ENCODE data around the gene ENSA. TPM values are rescaled to one million over a fixed set of nuclear protein-coding genes. Genes with fewer than 3 reads are reported as not detected.
"Not testable (repeated sequence)": the region's sequence is repeated elsewhere in the genome, so short reads cannot be mapped to it uniquely, and the experiment has no call there.

The ENSA gene
- total RNA-seq, 1 experiment from 2014 or later = 212 TPM

DNA sequence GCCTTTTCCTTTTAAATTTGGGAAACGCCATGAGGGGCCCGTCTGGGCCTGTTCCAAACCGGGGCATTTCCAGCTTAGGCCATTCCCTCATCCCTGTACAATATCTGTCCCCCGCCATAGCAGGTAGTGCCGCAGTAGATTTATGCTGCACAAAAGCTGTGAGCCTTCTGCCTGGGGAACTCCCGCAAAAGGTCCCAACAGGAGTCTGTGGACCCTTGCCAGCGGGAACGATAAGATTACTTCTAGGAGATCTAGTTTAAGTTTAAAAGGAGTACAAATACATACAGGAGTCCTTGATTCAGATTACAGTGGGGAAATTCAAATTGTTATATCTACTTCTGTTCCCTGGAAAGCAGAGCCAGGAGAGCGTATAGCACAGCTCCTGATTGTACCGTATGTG is 25.2 kb upstream of the ENSA start:
- H3K4me3 Mint-ChIP-seq; H2BK120ac ChIP-seq (ENCODE audit: low read depth, low read length, poor library complexity, severe bottlenecking); H2BK20ac ChIP-seq (ENCODE audit: low read depth, low read length, poor library complexity, severe bottlenecking); H3K79me1 ChIP-seq (ENCODE audit: insufficient read depth, low read depth, low read length, poor library complexity, severe bottlenecking); H3T11ph ChIP-seq (ENCODE audit: low read length); H2AK5ac ChIP-seq (ENCODE audit: insufficient read length, low read length); H3K18ac ChIP-seq (ENCODE audit: insufficient read length, low read depth, low read length); H3K27ac ChIP-seq (ENCODE audit: insufficient read length, low read depth, low read length); H3K9me3 ChIP-seq (ENCODE audit: control insufficient read depth, low read depth, low read length); H3K14ac ChIP-seq (ENCODE audit: insufficient read depth, low read length); H4K20me1 ChIP-seq (ENCODE audit: control insufficient read depth, insufficient read depth, insufficient read length); H2BK5ac ChIP-seq (ENCODE audit: insufficient read length, low read length); H4K5ac ChIP-seq (ENCODE audit: insufficient read length, low read depth, low read length); H3K9me3 Mint-ChIP-seq; H2AFZ ChIP-seq (ENCODE audit: low read length); H3K27me3 ChIP-seq (ENCODE audit: insufficient read depth, low read length); H3K23me2 ChIP-seq (ENCODE audit: insufficient read length, low read depth, low read length, poor library complexity, severe bottlenecking); H4K91ac ChIP-seq (ENCODE audit: insufficient read length, low read depth, low read length); H2BK12ac ChIP-seq (ENCODE audit: insufficient read length, low read depth, low read length); H3K4me1 Mint-ChIP-seq; H2BK15ac ChIP-seq (ENCODE audit: low read depth, low read length); DNase-seq; H3K9ac ChIP-seq (ENCODE audit: extremely low read depth, insufficient read length, low read length); H3K4me1 ChIP-seq (ENCODE audit: insufficient read depth, low read length); H3K27me3 Mint-ChIP-seq (ENCODE audit: low read depth); H3K79me2 ChIP-seq (ENCODE audit: insufficient read depth, low read length); H3K4me2 ChIP-seq (ENCODE audit: insufficient read depth, insufficient read length, low read length); H3K23ac ChIP-seq (ENCODE audit: insufficient read length, low read depth, low read length); H3K4ac ChIP-seq (ENCODE audit: low read depth, low read length); H3K56ac ChIP-seq (ENCODE audit: insufficient read length, low read depth, low read length); H4K8ac ChIP-seq (replicated peaks; ENCODE audit: insufficient read length, low read depth, low read length): not testable (repeated sequence)
- Mint-ChIP-seq H3K36me3 (ENCODE audit: insufficient read depth in 1 of 3, low read depth in 3 of 3) (peaks cover 14 to 32% (median 30%) of the 10 kb centered on the region in 3 experiments), H3K27ac (peak overlapping the region in 2 of 3 experiments; percentile 65 to 92; a peak in 5 of 7 replicates)
- WGBS (ENCODE audit: extremely low coverage, insufficient read length, low lambda C conversion rate) = no CpG with 5 or more reads among the region's 10 CpGs
